Measurements from ENCODE around the gene MYO1D. TPM values are rescaled to one million over a fixed set of nuclear protein-coding genes. Genes with fewer than 3 reads are reported as not detected.

MYO1D gene
- total and polyA plus RNA-seq, 4 donors: 22.0 to 75.8 (median 61.4) TPM

GRCh38 chr17:32819787-32820186 is 57.1 kb downstream of the MYO1D start:
- Histone ChIP-seq H3K9ac (ENCODE audit: insufficient read depth in 1 of 2, low read length in 2 of 2) (no peak overlapping the region), H3K27ac (ENCODE audit: low read depth in 1 of 2, low read length in 1 of 2) (no peak overlapping the region), H3K27me3 (ENCODE audit: control insufficient read depth in 3 of 3, insufficient read depth in 3 of 3, low read length in 2 of 3) (no peaks in the 10 kb centered on the region), H3K4me3 (no peak overlapping the region), H3K36me3 (ENCODE audit: control insufficient read depth in 4 of 4, insufficient read depth in 4 of 4, low read length in 4 of 4) (no peaks in the 10 kb centered on the region), H3K4me1 (ENCODE audit: control insufficient read depth in 5 of 5, insufficient read depth in 5 of 5, low read length in 5 of 5) (peaks cover 0 to 3% (median 0%) of the 10 kb centered on the region in 5 donors), H3K9me3 (ENCODE audit: control insufficient read depth in 4 of 4, insufficient read depth in 3 of 4, low read length in 3 of 4) (no peaks in the 10 kb centered on the region)
- DNase-seq (no peak), ATAC-seq (ENCODE audit: insufficient read depth, low FRiP score) (no peak)
- no peak for TF ChIP-seq CTCF (IDR thresholded peaks at IDR 0.05; ENCODE audit: control extremely low read depth, extremely low read depth)
- 83 to 90% methylated on average over 2 of the region's 2 CpGs for WGBS, 2 donors

GRCh38 chr17:32819035-32819434 is 57.9 kb downstream of the MYO1D start:
- H3K36me3 ChIP-seq (ENCODE audit: control insufficient read depth in 4 of 4, insufficient read depth in 4 of 4, low read length in 4 of 4): no peaks in the 10 kb centered on the region
- no peaks in the 10 kb centered on the region for H3K9me3 ChIP-seq (ENCODE audit: control insufficient read depth in 4 of 4, insufficient read depth in 3 of 4, low read length in 3 of 4)
- H3K9ac ChIP-seq (ENCODE audit: insufficient read depth in 1 of 2, low read length in 2 of 2): no peak overlapping the region
- DNase-seq: peak in 2 of 3 donors; percentile 55 to 71
- H3K4me1 ChIP-seq (ENCODE audit: control insufficient read depth in 5 of 5, insufficient read depth in 5 of 5, low read length in 5 of 5): peaks cover 0 to 4% (median 0%) of the 10 kb centered on the region in 5 donors
- no peak for ATAC-seq (ENCODE audit: insufficient read depth, low FRiP score)
- H3K4me3 ChIP-seq: no peak overlapping the region
- no peaks in the 10 kb centered on the region for H3K27me3 ChIP-seq (ENCODE audit: control insufficient read depth in 3 of 3, insufficient read depth in 3 of 3, low read length in 2 of 3)
- no peak for TF ChIP-seq CTCF (IDR thresholded peaks at IDR 0.05; ENCODE audit: control extremely low read depth, extremely low read depth)
- WGBS, 2 donors: 12 to 44% methylated on average over 4 of the region's 4 CpGs
- peak overlapping the region in 1 of 2 donors; percentile 39 for H3K27ac ChIP-seq (ENCODE audit: low read depth in 1 of 2, low read length in 1 of 2)

GRCh38 chr17:32815460-32815859 is 61.5 kb downstream of the MYO1D start:
- H3K27me3 ChIP-seq (ENCODE audit: control insufficient read depth in 3 of 3, insufficient read depth in 3 of 3, low read length in 2 of 3): no peaks in the 10 kb centered on the region
- no peak overlapping the region for H3K27ac ChIP-seq (ENCODE audit: low read depth in 1 of 2, low read length in 1 of 2)
- WGBS, 2 donors: 87 to 94% methylated on average over 3 of the region's 3 CpGs
- no peaks in the 10 kb centered on the region for H3K9me3 ChIP-seq (ENCODE audit: control insufficient read depth in 4 of 4, insufficient read depth in 3 of 4, low read length in 3 of 4)
- no peaks in the 10 kb centered on the region for H3K36me3 ChIP-seq (ENCODE audit: control insufficient read depth in 4 of 4, insufficient read depth in 4 of 4, low read length in 4 of 4)
- no peak overlapping the region for H3K9ac ChIP-seq (ENCODE audit: insufficient read depth in 1 of 2, low read length in 2 of 2)
- no peak for DNase-seq
- no peak for TF ChIP-seq CTCF (IDR thresholded peaks at IDR 0.05; ENCODE audit: control extremely low read depth, extremely low read depth)
- H3K4me1 ChIP-seq (ENCODE audit: control insufficient read depth in 5 of 5, insufficient read depth in 5 of 5, low read length in 5 of 5): peaks cover 0 to 5% (median 0%) of the 10 kb centered on the region in 5 donors
- no peak for ATAC-seq (ENCODE audit: insufficient read depth, low FRiP score)
- H3K4me3 ChIP-seq: no peak overlapping the region

- Histone ChIP-seq H3K9me3 (ENCODE audit: control insufficient read depth in 4 of 4, insufficient read depth in 3 of 4, low read length in 3 of 4) (no peaks in the 10 kb centered on the region), H3K4me3 (no peak overlapping the region), H3K9ac (ENCODE audit: insufficient read depth in 1 of 2, low read length in 2 of 2) (no peak overlapping the region), H3K27ac (ENCODE audit: low read depth in 1 of 2, low read length in 1 of 2) (no peak overlapping the region), H3K4me1 (ENCODE audit: control insufficient read depth in 5 of 5, insufficient read depth in 5 of 5, low read length in 5 of 5) (peaks cover 0 to 5% (median 0%) of the 10 kb centered on the region in 5 donors), H3K36me3 (ENCODE audit: control insufficient read depth in 4 of 4, insufficient read depth in 4 of 4, low read length in 4 of 4) (no peaks in the 10 kb centered on the region), H3K27me3 (ENCODE audit: control insufficient read depth in 3 of 3, insufficient read depth in 3 of 3, low read length in 2 of 3) (no peaks in the 10 kb centered on the region)
- no peak for TF ChIP-seq CTCF (IDR thresholded peaks at IDR 0.05; ENCODE audit: control extremely low read depth, extremely low read depth)
- WGBS, 2 donors: 86 to 94% methylated on average over 7 of the region's 7 CpGs
- DNase-seq: no peak
- no peak for ATAC-seq (ENCODE audit: insufficient read depth, low FRiP score)
These were observed 62.1 kb downstream of the MYO1D start for GRCh38 chr17:32814836-32815235.
